Thyroid gland (tissue), 4 donors: ENCODE results near the gene GABARAPL2.

Source experiments
- CTCF ChIP-seq, 6 experiments: fragments of 200-600 bp in 3 of 6; fragments of 450-650 bp in 3 of 6; sonication (generic) in 3 of 6; IDR thresholded peaks; one replicate each; pipeline ENCODE4 v1.5.1; 2016 to 2019; ENCODE audit warnings: antibody characterized with exemption in 6 of 6, mild to moderate bottlenecking in 2 of 6, inconsistent platforms in 1 of 6, moderate library complexity in 1 of 6
- POLR2A ChIP-seq, 2 donors: fragments of 450-650 bp; IDR thresholded peaks; one replicate each; pipeline ENCODE4 v1.6.1; 2017; ENCODE audit warnings: antibody characterized with exemption in 2 of 2, mild to moderate bottlenecking in 2 of 2, moderate library complexity in 1 of 2

DNA sequence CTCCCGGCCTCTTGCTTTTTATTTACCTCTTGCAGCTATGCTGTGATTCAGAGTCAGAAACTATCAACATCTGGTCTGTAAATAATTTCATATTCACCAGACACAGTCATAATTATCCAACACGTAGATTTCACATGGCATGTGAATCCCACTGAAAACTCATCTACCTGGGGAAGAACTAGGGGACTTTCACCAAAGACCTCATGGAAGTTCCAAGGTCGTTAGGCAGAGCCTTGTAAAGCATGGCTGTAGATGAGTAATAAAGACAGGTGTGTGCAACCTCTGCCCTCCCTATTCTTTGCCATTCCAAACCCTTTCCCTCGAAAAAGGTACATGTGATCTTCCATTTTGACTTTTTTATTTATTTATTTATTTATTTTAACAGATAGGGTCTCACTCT is 28.4 kb upstream of the GABARAPL2 start:
- TF ChIP-seq POLR2A (IDR thresholded peaks at IDR 0.05) (no peak), CTCF (IDR thresholded peaks at IDR 0.05) (no peak)
